Keratinocyte (primary cell): ENCODE data around the gene RHOG. TPM values are rescaled to one million over a fixed set of nuclear protein-coding genes. Genes with fewer than 3 reads are reported as not detected.

Source experiments
- DNase-seq: peaks from one replicate; pipeline ENCODE4 v3.0.0-alpha.2; 2011; ENCODE audit warnings: low read depth, missing footprints, low spot score
- FAIRE-seq: peaks from 2 replicates; lab custom pipeline; 2011; peaks lifted over from hg19 to GRCh38; lab: Jason Lieb, UNC
- H2AFZ ChIP-seq: 2 replicates; pipeline ENCODE4 v1.6.0; 2012; ENCODE audit warnings: low read length, control low read depth, inconsistent platforms; ENCODE audit not compliant: control insufficient read depth
- H3K27ac ChIP-seq: 2 replicates; pipeline ENCODE4 v1.5.1; 2011; ENCODE audit warnings: low read length; ENCODE audit not compliant: control insufficient read depth, insufficient read depth
- H3K27me3 ChIP-seq: 3 replicates; pipeline ENCODE4 v1.6.0; 2011; ENCODE audit warnings: low read length; ENCODE audit not compliant: control insufficient read depth, insufficient read depth; ENCODE audit errors: extremely low read depth
- H3K36me3 ChIP-seq, 2 experiments: 2 replicates in 1 of 2; 3 replicates in 1 of 2; pipeline ENCODE4 v1.5.1; 2011; ENCODE audit warnings: low read length in 2 of 2, mild to moderate bottlenecking in 1 of 2; ENCODE audit not compliant: control insufficient read depth in 2 of 2, insufficient read depth in 2 of 2; ENCODE audit errors: extremely low read depth in 1 of 2
- H3K4me1 ChIP-seq: 3 replicates; pipeline ENCODE4 v1.5.1; 2011; ENCODE audit warnings: low read length; ENCODE audit not compliant: control insufficient read depth, insufficient read depth; ENCODE audit errors: extremely low read depth
- H3K4me2 ChIP-seq: 3 replicates; pipeline ENCODE4 v1.6.0; 2011; ENCODE audit warnings: low read depth, low read length; ENCODE audit not compliant: control insufficient read depth, insufficient read depth; ENCODE audit errors: extremely low read depth
- H3K4me3 ChIP-seq, 3 experiments: fragments of 200-600 bp in 1 of 3; sonication (generic) in 1 of 3; 2 replicates in 2 of 3; 3 replicates in 1 of 3; pipeline ENCODE4 v1.5.1; 2011 to 2016; ENCODE audit warnings: low read length in 3 of 3, mild to moderate bottlenecking in 3 of 3, control low read depth in 2 of 3, inconsistent platforms in 1 of 3, low read depth in 1 of 3, mixed read lengths in 1 of 3, mixed run types in 1 of 3, moderate library complexity in 1 of 3; ENCODE audit not compliant: control insufficient read depth in 2 of 3, insufficient read depth in 2 of 3; ENCODE audit errors: extremely low read depth in 1 of 3
- H3K79me2 ChIP-seq: 2 replicates; pipeline ENCODE4 v1.6.0; 2012; ENCODE audit warnings: low read length; ENCODE audit not compliant: control insufficient read depth, insufficient read depth
- H3K9ac ChIP-seq: 3 replicates; pipeline ENCODE4 v1.6.0; 2011; ENCODE audit warnings: low read length; ENCODE audit not compliant: control insufficient read depth, insufficient read depth; ENCODE audit errors: extremely low read depth
- H3K9me1 ChIP-seq: 3 replicates; pipeline ENCODE4 v1.6.0; 2011; ENCODE audit warnings: low read length; ENCODE audit not compliant: control insufficient read depth, insufficient read depth; ENCODE audit errors: extremely low read depth
- H3K9me3 ChIP-seq: 2 replicates; pipeline ENCODE4 v1.5.1; 2012; ENCODE audit warnings: low read depth, low read length; ENCODE audit not compliant: control insufficient read depth
- H4K20me1 ChIP-seq: 3 replicates; pipeline ENCODE4 v1.6.0; 2011; ENCODE audit warnings: low read length; ENCODE audit not compliant: control insufficient read depth, insufficient read depth; ENCODE audit errors: extremely low read depth
- EZH2 ChIP-seq: IDR thresholded peaks from one replicate; pipeline ENCODE4 v1.6.1; 2012; ENCODE audit warnings: inconsistent platforms, mild to moderate bottlenecking, low read length, moderate library complexity
- dilution Hi-C: fragments of 300-500 bp; cut with MboI; formaldehyde crosslinking; loops from one replicate; pipeline ENCODE4 v1.7.0; 2020; ENCODE audit warnings: low sequenced_read_pairs; ENCODE audit not compliant: extremely low pct_ligation_motif_present
- polyA plus RNA-seq, 5 experiments: library from polyadenylated mRNA; depleted of rRNA in 3 of 5; stranded (reverse) in 3 of 5; stranded (forward) in 1 of 5; unstranded in 1 of 5; fragments of >200 nt; gene quantifications; 1 replicate in 1 of 5; 2 replicates in 3 of 5; 3 replicates in 1 of 5; pipeline versions ENCODE4 v1.2.1 to v1.2.3, GENCODE V29; 2011 to 2012; ENCODE audit warnings: missing spikeins in 2 of 5, low read depth in 1 of 5, low replicate concordance in 1 of 5
- small RNA-seq, 3 experiments: library from RNA; depleted of rRNA; stranded (forward); fragments of <200 nt; gene quantifications; one replicate each; pipeline ENCODE3, GENCODE V24; 2012; ENCODE audit warnings: low read depth in 3 of 3, low replicate concordance in 1 of 3; ENCODE audit not compliant: insufficient read length in 3 of 3
- TF ChIP-seq, protein P1 (sequence below), 3 experiments: IDR thresholded peaks in 1 of 3; conservative IDR thresholded peaks in 1 of 3; optimal IDR thresholded peaks in 1 of 3; 2 replicates in 2 of 3; 3 replicates in 1 of 3; pipeline versions ENCODE3 to v1.5.1; 2011; ENCODE audit warnings: low read length in 3 of 3, mild to moderate bottlenecking in 3 of 3, moderate library complexity in 2 of 3, control low read depth in 1 of 3, inconsistent platforms in 1 of 3; ENCODE audit not compliant: insufficient read depth in 2 of 3; ENCODE audit errors: extremely low read depth in 1 of 3

Gene RHOG
- polyA plus RNA-seq, 1 donor (not counting 4 experiments of a cell fraction or from before 2014, with no cell fraction given): 39.8 TPM

GRCh38 chr11:3782963-3783362 is 57.8 kb downstream of the RHOG start:
- Histone ChIP-seq H3K36me3 (peaks cover 13 to 14% of the 10 kb centered on the region in 2 experiments), H3K79me2 (peaks cover 76% of the 10 kb centered on the region), H3K9me1 (no peaks in the 10 kb centered on the region), H3K4me1 (no peaks in the 10 kb centered on the region), H4K20me1 (peaks cover 10% of the 10 kb centered on the region), H3K9ac (no peak overlapping the region), H3K4me2 (no peak overlapping the region), H2AFZ (no peak overlapping the region), H3K4me3 (no peak overlapping the region), H3K27ac (no peak overlapping the region), H3K27me3 (no peaks in the 10 kb centered on the region), H3K9me3 (no peaks in the 10 kb centered on the region)
- dilution Hi-C loops: no loop called here
- DNase-seq (no peak), FAIRE-seq (no peak)
- no peak for TF ChIP-seq EZH2
- TF ChIP-seq, protein P1, sequence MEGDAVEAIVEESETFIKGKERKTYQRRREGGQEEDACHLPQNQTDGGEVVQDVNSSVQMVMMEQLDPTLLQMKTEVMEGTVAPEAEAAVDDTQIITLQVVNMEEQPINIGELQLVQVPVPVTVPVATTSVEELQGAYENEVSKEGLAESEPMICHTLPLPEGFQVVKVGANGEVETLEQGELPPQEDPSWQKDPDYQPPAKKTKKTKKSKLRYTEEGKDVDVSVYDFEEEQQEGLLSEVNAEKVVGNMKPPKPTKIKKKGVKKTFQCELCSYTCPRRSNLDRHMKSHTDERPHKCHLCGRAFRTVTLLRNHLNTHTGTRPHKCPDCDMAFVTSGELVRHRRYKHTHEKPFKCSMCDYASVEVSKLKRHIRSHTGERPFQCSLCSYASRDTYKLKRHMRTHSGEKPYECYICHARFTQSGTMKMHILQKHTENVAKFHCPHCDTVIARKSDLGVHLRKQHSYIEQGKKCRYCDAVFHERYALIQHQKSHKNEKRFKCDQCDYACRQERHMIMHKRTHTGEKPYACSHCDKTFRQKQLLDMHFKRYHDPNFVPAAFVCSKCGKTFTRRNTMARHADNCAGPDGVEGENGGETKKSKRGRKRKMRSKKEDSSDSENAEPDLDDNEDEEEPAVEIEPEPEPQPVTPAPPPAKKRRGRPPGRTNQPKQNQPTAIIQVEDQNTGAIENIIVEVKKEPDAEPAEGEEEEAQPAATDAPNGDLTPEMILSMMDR (optimal IDR thresholded peaks at IDR 0.05 in 1 of 3, IDR thresholded peaks at IDR 0.05 in 1 of 3, conservative IDR thresholded peaks at IDR 0.05 in 1 of 3; ENCODE audit: extremely low read depth in 1 of 3, insufficient read depth in 2 of 3, low read length in 3 of 3): no peak

DNA sequence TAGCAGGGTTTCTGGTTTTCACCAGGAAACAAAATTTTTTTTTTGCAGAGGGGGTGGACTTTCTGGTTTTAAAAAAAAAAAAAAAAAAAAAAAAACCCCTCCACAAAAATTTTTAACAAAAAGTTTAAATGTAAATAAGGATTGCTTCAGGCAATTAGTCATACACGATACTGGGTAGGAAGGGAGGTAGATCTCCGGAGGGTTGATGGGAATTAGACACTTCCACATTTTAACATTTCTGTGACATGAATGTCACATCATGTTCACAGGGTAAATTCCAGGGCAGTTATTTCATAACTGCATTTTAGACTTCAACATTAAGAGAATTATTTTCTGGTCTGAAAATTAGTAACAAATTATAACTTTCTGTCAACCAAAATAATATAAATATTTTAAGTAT is 59.3 kb downstream of the RHOG start:
- Histone ChIP-seq H3K9ac (no peak overlapping the region), H3K27ac (peak overlapping the region; percentile 31), H3K36me3 (peaks cover 12 to 14% of the 10 kb centered on the region in 2 experiments), H3K9me1 (no peaks in the 10 kb centered on the region), H4K20me1 (peaks cover 4% of the 10 kb centered on the region), H3K9me3 (no peaks in the 10 kb centered on the region), H3K4me2 (no peak overlapping the region), H2AFZ (no peak overlapping the region), H3K4me3 (no peak overlapping the region), H3K4me1 (no peaks in the 10 kb centered on the region), H3K79me2 (peaks cover 61% of the 10 kb centered on the region), H3K27me3 (no peaks in the 10 kb centered on the region)
- DNase-seq (no peak), FAIRE-seq (no peak)
- dilution Hi-C loops: no loop called here
- TF ChIP-seq, protein P1 (optimal IDR thresholded peaks at IDR 0.05 in 1 of 3, IDR thresholded peaks at IDR 0.05 in 1 of 3, conservative IDR thresholded peaks at IDR 0.05 in 1 of 3; ENCODE audit: extremely low read depth in 1 of 3, insufficient read depth in 2 of 3, low read length in 3 of 3): no peak
- no peak for TF ChIP-seq EZH2

Small RNA genes lying within 50 kb of the gene (small RNA-seq; reads per million reads assigned to genes)
- gene RNU7-50P: 0 reads per million in 3 experiments

Other genes with a start within 250 kb of the RHOG start
- not detected in 3 replicates for gene ART5, start 199.0 kb downstream of the RHOG start, polyA plus RNA-seq
- not detected in 3 replicates for gene ART1, start 195.8 kb downstream of the RHOG start, polyA plus RNA-seq
- 0.46 to 0.98 TPM (median 0.83 TPM) in 3 replicates for gene CHRNA10, start 169.6 kb downstream of the RHOG start, polyA plus RNA-seq
- gene NUP98, start 43.4 kb downstream of the RHOG start, polyA plus RNA-seq: 66.9 to 93.1 TPM (median 78.9 TPM) in 3 replicates
- gene PGAP2, start 32.4 kb downstream of the RHOG start, polyA plus RNA-seq: 37.3 to 59.8 TPM (median 46.2 TPM) in 3 replicates
- gene STIM1, start 14.7 kb upstream of the RHOG start, polyA plus RNA-seq: 23.7 to 39.4 TPM (median 25.1 TPM) in 3 replicates